GM19239 (cell line): ENCODE results near the gene CDH16.
A peak's percentile ranks its signal among the peaks of the same experiment; 100 is the strongest.
"Not testable (repeated sequence)": the region's sequence is repeated elsewhere in the genome, so short reads cannot be mapped to it uniquely, and the experiment has no call there.

Experiments used
- DNase-seq: peaks from one replicate; pipeline ENCODE4 v3.0.0; 2011; ENCODE audit warnings: low spot score; ENCODE audit not compliant: insufficient read length
- FAIRE-seq: peaks from 2 replicates; lab custom pipeline; 2011; peaks lifted over from hg19 to GRCh38; lab: Jason Lieb, UNC

The CDH16 gene

GRCh38 chr16:66918803-66919568, at the start of gene CDH16:
Gene CDH16, minus strand, starts transcription at chr16:66918885. Its CDS starts 820 bp downstream, at chr16:66918065.
- no peak for FAIRE-seq
- DNase-seq = no peak

- no peak for FAIRE-seq
- no peak for DNase-seq
These were observed 45.4 kb upstream of the CDH16 start for GRCh38 chr16:66964049-66964448.

GRCh38 chr16:66961914-66962313, 43.2 kb upstream of the CDH16 start:
- DNase-seq (no peak), FAIRE-seq (peak; percentile 52)

- DNase-seq (peak; percentile 46), FAIRE-seq (peak; percentile 89)
These were observed 42.5 kb upstream of the CDH16 start, which contains the start of gene CES3 for GRCh38 chr16:66961065-66961744. Gene CES3, plus strand, starts transcription at chr16:66961266. Its CDS starts 42 bp downstream, at chr16:66961308.

GRCh38 chr16:66960270-66960669, 41.6 kb upstream of the CDH16 start:
- DNase-seq (no peak), FAIRE-seq (no peak)

GRCh38 chr16:66959704-66960161, 41.0 kb upstream of the CDH16 start:
- DNase-seq = no peak
- FAIRE-seq = no peak

GRCh38 chr16:66958857-66959703, 40.4 kb upstream of the CDH16 start:
- no peak for FAIRE-seq
- DNase-seq = no peak

- not testable (repeated sequence) for DNase-seq
These were observed 37.4 kb upstream of the CDH16 start for GRCh38 chr16:66956154-66956457.

GRCh38 chr16:66955363-66956153, 36.9 kb upstream of the CDH16 start:
- FAIRE-seq, DNase-seq: not testable (repeated sequence)

More at GRCh38 chr16:66956154-66956457, 37.4 kb upstream of the CDH16 start:
- FAIRE-seq = not testable (repeated sequence)

- peak; percentile 88 for FAIRE-seq
- peak; percentile 58 for DNase-seq
These were observed 35.5 kb upstream of the CDH16 start for GRCh38 chr16:66954097-66954659.

GRCh38 chr16:66953462-66954096, 34.9 kb upstream of the CDH16 start:
- FAIRE-seq = no peak

GRCh38 chr16:66952430-66953110, 33.9 kb upstream of the CDH16 start:
- no peak for FAIRE-seq

More at GRCh38 chr16:66953462-66954096, 34.9 kb upstream of the CDH16 start:
- no peak for DNase-seq

GRCh38 chr16:66950971-66951790, 32.5 kb upstream of the CDH16 start:
- no peak for FAIRE-seq
- DNase-seq = no peak

More at GRCh38 chr16:66952430-66953110, 33.9 kb upstream of the CDH16 start:
- no peak for DNase-seq

GRCh38 chr16:66950437-66950836, 31.8 kb upstream of the CDH16 start:
- DNase-seq (no peak), FAIRE-seq (no peak)

- FAIRE-seq = no peak
These were observed 30.8 kb upstream of the CDH16 start for GRCh38 chr16:66949472-66949871.

GRCh38 chr16:66948837-66949225, 30.1 kb upstream of the CDH16 start:
- no peak for DNase-seq

More at GRCh38 chr16:66949472-66949871, 30.8 kb upstream of the CDH16 start:
- no peak for DNase-seq

GRCh38 chr16:66948134-66948836, 29.6 kb upstream of the CDH16 start:
- peak; percentile 76 for FAIRE-seq
- DNase-seq = no peak

More at GRCh38 chr16:66948837-66949225, 30.1 kb upstream of the CDH16 start:
- no peak for FAIRE-seq
